Natural killer cell (primary cell): Measurements from ENCODE around the gene PM20D1. TPM values are rescaled to one million over a fixed set of nuclear protein-coding genes. Genes with fewer than 3 reads are reported as not detected.
A peak's percentile ranks its signal among the peaks of the same experiment; 100 is the strongest.

Experiments
- ATAC-seq, 3 donors: fragments of 150-1000 bp in 2 of 3; fragments of 200-7000 bp in 1 of 3; cut with Tn5 transposase; 1 replicate in 1 of 3; 2 replicates in 2 of 3; pipeline ENCODE4 v1.10.0; 2021; ENCODE audit warnings: mild to moderate bottlenecking in 2 of 3, moderate library complexity in 2 of 3
- DNase-seq, 2 donors: peaks; one replicate each; pipeline versions ENCODE4 v3.0.0 to v3.0.0-alpha.2; 2013 to 2021; ENCODE audit warnings: mixed read lengths in 1 of 2
- H3K27ac ChIP-seq: one replicate; pipeline ENCODE4 v1.5.1; 2013; ENCODE audit warnings: mild to moderate bottlenecking, low read length
- H3K27me3 ChIP-seq: one replicate; pipeline ENCODE4 v1.6.1; 2013; ENCODE audit warnings: low read length; ENCODE audit not compliant: control insufficient read depth, insufficient read depth
- H3K36me3 ChIP-seq: one replicate; pipeline ENCODE4 v1.6.1; 2013; ENCODE audit warnings: low read length; ENCODE audit not compliant: control insufficient read depth, insufficient read depth
- H3K4me1 ChIP-seq: one replicate; pipeline ENCODE4 v1.6.1; 2013; ENCODE audit warnings: low read length; ENCODE audit not compliant: control insufficient read depth, insufficient read depth
- H3K4me3 ChIP-seq: one replicate; pipeline ENCODE4 v1.5.1; 2013; ENCODE audit warnings: low read length
- H3K9me3 ChIP-seq: one replicate; pipeline ENCODE4 v1.6.1; 2013; ENCODE audit warnings: low read length; ENCODE audit not compliant: control insufficient read depth, insufficient read depth
- H3K27ac Mint-ChIP-seq, 2 donors: one replicate each; pipeline ENCODE4 v1.8.0; 2022; ENCODE audit warnings: mild to moderate bottlenecking in 2 of 2, mixed read lengths in 2 of 2, moderate library complexity in 1 of 2
- H3K27me3 Mint-ChIP-seq, 2 donors: one replicate each; pipeline ENCODE4 v1.8.0; 2022; ENCODE audit warnings: low read depth in 2 of 2, mixed read lengths in 2 of 2
- H3K36me3 Mint-ChIP-seq: one replicate; pipeline ENCODE4 v1.8.0; 2022; ENCODE audit warnings: mixed read lengths
- H3K4me1 Mint-ChIP-seq, 2 donors: one replicate each; pipeline ENCODE4 v1.8.0; 2022; ENCODE audit warnings: mixed read lengths in 2 of 2
- H3K4me3 Mint-ChIP-seq: one replicate; pipeline ENCODE4 v1.8.0; 2022; ENCODE audit warnings: mild to moderate bottlenecking, moderate library complexity, mixed read lengths
- H3K9me3 Mint-ChIP-seq, 2 donors: one replicate each; pipeline ENCODE4 v1.8.0; 2022; ENCODE audit warnings: mixed read lengths in 2 of 2
- CTCF ChIP-seq: fragments of 200-600 bp; IDR thresholded peaks from one replicate; pipeline ENCODE4 v1.8.0; 2022; ENCODE audit warnings: antibody characterized with exemption
- WGBS: methylation state at CpG from one replicate; pipeline ENCODE4 v1.1.7; 2013; ENCODE audit warnings: missing lambda C conversion rate; ENCODE audit not compliant: insufficient coverage; 5-methylcytosine and 5-hydroxymethylcytosine counted together
- intact Hi-C: fragments of 100-400 bp; cut with micrococcal nuclease; formaldehyde crosslinking; loops from one replicate; pipeline ENCODE4 v1.14.2; 2022
- total RNA-seq, 4 donors: library from RNA; stranded (reverse); fragments of 120-200 nt in 1 of 4; gene quantifications; one replicate each; pipeline versions ENCODE4 v1.2.3 to v1.2.4, GENCODE V29; 2013 to 2022

PM20D1 gene
- total RNA-seq, 3 donors from 2014 or later (not counting 1 experiment from before 2014, with no cell fraction given): 1.1 to 1.6 TPM; not detected in 1

- Mint-ChIP-seq H3K4me3 (peak overlapping the region; percentile 25), H3K4me1 (peaks cover 68 to 72% of the 10 kb centered on the region in 2 donors), H3K36me3 (no peaks in the 10 kb centered on the region), H3K9me3 (no peaks in the 10 kb centered on the region), H3K27ac (peak overlapping the region in 1 of 2 donors; percentile 10), H3K27me3 (no peaks in the 10 kb centered on the region)
- ATAC-seq (no peak), DNase-seq (peak in 1 of 2 donors; percentile 36)
- WGBS: 99% methylated on average over 11 of the region's 12 CpGs
- no peaks in the 10 kb centered on the region for H3K27me3 ChIP-seq
- H3K36me3 ChIP-seq: peaks cover 5% of the 10 kb centered on the region
- no peak for TF ChIP-seq CTCF
- peaks cover 53% of the 10 kb centered on the region for H3K4me1 ChIP-seq
- intact Hi-C loops: no loop called here
- H3K27ac ChIP-seq: no peak overlapping the region
- no peak overlapping the region for H3K4me3 ChIP-seq
- no peaks in the 10 kb centered on the region for H3K9me3 ChIP-seq
These were observed 39.3 kb downstream of the PM20D1 start for GRCh38 chr1:205810448-205811157.

- H3K9me3 Mint-ChIP-seq: no peaks in the 10 kb centered on the region
These were observed 40.0 kb downstream of the PM20D1 start for GRCh38 chr1:205809942-205810345.

GRCh38 chr1:205809469-205809868 is 40.5 kb downstream of the PM20D1 start:
- intact Hi-C loops: no loop called here
- H3K4me3 Mint-ChIP-seq: no peak overlapping the region
- WGBS: 96% methylated on average over 3 of the region's 3 CpGs

More at GRCh38 chr1:205809942-205810345, 40.0 kb downstream of the PM20D1 start:
- peaks cover 59% of the 10 kb centered on the region for H3K4me1 ChIP-seq
- no peaks in the 10 kb centered on the region for H3K27me3 Mint-ChIP-seq
- H3K4me3 Mint-ChIP-seq: no peak overlapping the region
- DNase-seq (no peak), ATAC-seq (no peak)
- no peaks in the 10 kb centered on the region for H3K9me3 ChIP-seq
- H3K27me3 ChIP-seq: no peaks in the 10 kb centered on the region
- no peak overlapping the region for H3K27ac Mint-ChIP-seq
- H3K4me3 ChIP-seq: no peak overlapping the region
- WGBS: 97% methylated on average over 14 of the region's 14 CpGs
- H3K36me3 Mint-ChIP-seq: no peaks in the 10 kb centered on the region
- peaks cover 73 to 78% of the 10 kb centered on the region in 2 donors for H3K4me1 Mint-ChIP-seq
- no peak for TF ChIP-seq CTCF
- intact Hi-C loops: no loop called here
- peaks cover 5% of the 10 kb centered on the region for H3K36me3 ChIP-seq
- H3K27ac ChIP-seq: no peak overlapping the region

More at GRCh38 chr1:205809469-205809868, 40.5 kb downstream of the PM20D1 start:
- Mint-ChIP-seq H3K27ac (no peak overlapping the region), H3K27me3 (no peaks in the 10 kb centered on the region), H3K4me1 (peaks cover 73 to 83% of the 10 kb centered on the region in 2 donors), H3K9me3 (no peaks in the 10 kb centered on the region), H3K36me3 (no peaks in the 10 kb centered on the region)
- Histone ChIP-seq H3K27me3 (no peaks in the 10 kb centered on the region), H3K36me3 (peaks cover 5% of the 10 kb centered on the region), H3K9me3 (no peaks in the 10 kb centered on the region), H3K4me3 (no peak overlapping the region), H3K4me1 (peaks cover 61% of the 10 kb centered on the region), H3K27ac (no peak overlapping the region)
- ATAC-seq (no peak), DNase-seq (no peak)
- no peak for TF ChIP-seq CTCF
